Hematopoietic multipotent progenitor cell treated with erythropoietin and hydrocortisone succinate and interleukin-3 and kit ligand, for 6 days (in vitro differentiated cells): ENCODE measurements around the gene UBLCP1.
A peak's percentile ranks its signal among the peaks of the same experiment; 100 is the strongest.

ENCODE experiments used
- DNase-seq: peaks from one replicate; pipeline ENCODE4 v3.0.0-alpha.2; 2015

UBLCP1 gene

DNA sequence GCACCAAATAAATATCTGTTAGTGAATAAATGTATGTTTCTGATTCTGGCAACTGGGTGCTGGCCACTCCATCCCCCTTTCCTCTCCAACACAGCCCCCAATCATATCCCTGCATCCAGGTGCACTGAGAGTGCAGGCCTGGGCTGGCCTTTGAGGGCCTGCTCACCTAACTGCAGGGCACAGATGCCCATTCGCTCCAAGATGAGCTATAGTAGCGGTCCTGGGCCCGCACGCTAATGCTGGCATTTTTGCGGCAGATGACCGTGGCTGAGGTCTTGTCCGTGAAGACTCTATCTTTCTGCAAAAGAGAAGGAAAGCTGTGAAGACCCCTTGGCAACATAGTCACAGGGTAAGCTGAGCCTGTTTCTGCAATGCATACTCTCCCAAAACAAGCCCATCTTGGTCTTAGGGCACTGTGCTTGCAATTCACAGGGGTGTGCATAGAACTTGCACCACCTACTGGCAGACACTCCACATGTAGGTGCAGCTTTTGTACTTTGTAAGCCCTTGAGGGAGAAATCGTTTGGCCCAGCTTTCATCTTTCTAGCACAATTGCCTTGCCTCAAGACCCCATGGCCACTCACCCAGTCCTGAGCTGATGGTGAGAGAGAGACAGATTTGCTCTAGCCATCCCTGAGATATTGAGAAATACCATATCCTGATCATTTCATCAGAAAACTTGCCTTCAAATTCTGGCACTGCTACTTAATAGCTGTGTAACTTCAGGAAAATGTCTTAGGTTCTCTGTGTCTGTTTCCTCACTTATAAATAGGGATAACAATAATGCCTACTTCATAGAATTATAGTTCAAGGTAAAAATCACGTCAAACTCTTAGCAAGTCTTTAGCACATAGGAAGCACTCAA, 53.7 kb downstream of the UBLCP1 start:
- DNase-seq: peak; percentile 72

DNA sequence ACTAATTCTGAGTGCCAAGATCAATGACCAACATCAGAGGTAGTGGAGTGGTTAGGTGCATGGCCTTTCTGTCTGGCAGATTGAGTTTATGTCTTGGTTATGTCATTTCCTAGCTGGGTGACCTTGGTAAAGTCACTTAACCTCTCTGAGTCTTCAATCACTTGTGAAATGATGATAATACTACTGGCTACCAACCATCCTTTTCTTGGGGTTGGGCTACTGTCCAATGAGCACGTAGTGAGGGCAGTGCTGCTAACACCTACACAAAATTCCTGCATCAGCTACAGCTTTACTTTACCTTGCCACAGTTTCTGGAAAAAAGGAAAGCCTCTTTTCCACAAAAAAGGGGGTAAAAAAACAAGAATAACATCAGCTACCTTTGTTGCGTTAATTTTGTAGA, 54.8 kb downstream of the UBLCP1 start:
- no peak for DNase-seq

DNA sequence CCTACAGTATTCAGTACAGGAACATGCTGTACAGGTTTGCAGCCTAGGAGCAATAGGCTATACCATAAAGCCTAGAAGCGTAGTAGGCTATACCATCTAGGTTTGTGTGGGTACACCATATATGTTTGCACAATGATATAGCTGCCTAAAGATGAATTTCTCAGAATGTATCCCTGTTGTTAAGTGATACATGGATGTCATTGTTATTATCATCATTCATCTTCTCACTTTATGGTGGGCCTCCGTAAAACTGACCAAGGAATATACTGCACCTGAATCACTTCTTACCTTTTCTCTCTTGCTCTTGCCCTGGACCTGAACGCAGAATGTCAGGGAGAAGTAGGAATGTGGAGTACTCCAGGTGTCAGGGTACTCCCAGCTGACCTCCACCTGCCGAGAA, 55.4 kb downstream of the UBLCP1 start:
- no peak for DNase-seq

DNA sequence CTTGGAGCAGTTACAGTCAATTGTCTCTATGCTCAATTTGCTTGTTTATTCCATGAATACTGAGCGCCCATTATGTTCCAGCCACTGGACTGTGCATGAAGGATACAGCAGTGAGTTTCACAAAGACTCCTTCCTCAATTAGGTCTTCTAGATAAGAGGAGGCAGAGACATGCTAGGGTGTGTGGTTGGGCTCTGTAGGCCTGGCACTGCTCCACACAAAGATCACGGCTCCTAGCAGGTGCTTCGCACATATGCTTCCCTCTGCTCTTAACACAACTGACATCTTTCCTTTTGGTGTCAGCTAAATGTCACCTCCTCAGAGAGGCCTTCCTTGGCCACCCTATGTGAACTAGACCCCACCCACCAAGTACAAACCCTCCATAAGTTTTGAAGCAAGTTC, 56.3 kb downstream of the UBLCP1 start:
- peak; percentile 32 for DNase-seq

DNA sequence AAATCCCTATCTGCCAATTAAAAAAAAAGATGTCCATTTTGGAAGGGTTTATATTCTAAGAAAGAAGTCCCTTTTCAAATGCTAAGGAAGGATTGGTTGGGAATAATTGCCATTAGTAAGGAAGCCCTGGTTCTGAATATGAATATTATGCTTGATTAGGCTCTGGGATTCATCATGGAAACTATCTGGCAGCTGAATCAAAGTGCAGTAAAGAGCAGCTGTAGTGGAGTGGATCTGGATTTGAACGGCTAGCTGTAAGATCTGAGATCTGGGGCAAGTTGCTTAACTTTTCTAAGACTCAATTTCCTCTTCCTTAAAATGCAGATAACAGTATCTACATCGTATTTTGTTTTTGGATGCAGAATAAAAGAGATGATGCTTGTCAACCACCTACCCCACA, 56.7 kb downstream of the UBLCP1 start:
- no peak for DNase-seq

DNA sequence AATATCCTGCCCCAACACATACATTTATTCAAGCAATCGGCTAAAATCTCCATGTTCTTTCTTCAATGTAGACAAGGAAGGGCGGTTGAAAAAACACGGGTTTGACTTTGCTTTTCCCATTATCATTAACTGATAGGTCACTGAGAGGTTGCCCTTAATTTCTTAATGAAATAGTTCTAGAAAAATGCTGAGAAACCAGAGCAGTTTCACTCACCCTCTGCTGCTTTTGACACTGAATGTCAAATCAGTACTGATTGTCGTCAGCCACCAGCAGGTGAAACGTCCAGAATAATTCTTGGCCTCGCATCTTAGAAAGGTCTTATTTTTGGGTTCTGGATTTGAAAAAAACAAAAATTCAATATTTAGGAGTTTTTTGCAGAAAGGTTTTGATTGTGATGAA, 59.1 kb downstream of the UBLCP1 start:
- no peak for DNase-seq

DNA sequence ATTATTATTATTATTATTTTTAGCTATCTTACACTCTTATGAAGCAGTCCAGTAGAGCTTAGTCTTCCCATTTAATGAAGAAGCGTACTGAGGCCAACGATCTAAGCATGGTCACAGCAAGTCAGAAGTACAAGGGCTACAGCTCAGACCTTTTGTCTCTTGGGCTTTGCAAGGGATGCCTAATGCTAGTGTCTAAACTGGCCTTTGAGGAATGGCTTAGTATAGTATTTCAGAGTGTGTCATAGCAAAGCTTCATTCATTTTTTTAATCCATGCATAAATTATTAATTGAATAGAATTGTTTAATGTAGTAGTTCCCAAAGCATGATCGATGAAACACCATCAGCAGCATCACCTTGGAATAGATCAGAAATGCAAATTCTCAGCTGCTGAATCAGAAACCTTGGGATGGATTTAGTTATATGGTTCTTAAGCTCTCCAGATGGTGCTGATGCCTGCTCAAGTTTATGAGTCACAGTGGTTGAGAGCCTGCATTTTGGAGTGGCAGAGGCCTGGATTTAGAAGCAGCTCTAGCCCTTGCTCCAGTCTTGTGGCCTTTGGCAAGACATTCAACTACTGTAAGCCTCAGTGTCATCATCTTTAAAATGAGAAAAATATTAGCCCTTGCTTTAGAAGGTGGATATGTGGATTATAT, 61.1 kb downstream of the UBLCP1 start:
- no peak for DNase-seq

DNA sequence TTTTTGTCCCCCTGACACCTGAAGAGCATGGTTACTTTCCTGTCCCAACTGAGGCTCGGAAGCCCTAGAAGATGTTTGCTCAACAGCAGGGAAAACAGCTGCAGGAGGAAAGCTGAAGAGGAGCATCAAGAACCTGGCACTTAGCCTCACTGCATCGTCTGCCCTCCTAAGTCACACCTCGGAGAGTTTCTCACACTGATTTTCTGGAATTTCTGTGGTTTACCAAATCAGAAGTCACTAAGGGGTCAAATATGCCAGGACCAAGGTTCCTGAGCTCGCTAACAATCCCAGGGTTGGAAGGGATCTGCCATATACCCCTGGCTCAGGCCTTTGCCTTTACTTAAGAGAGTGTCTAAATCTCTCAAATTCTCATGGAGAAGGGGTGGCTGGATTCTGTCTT, 61.9 kb downstream of the UBLCP1 start:
- DNase-seq: no peak

DNA sequence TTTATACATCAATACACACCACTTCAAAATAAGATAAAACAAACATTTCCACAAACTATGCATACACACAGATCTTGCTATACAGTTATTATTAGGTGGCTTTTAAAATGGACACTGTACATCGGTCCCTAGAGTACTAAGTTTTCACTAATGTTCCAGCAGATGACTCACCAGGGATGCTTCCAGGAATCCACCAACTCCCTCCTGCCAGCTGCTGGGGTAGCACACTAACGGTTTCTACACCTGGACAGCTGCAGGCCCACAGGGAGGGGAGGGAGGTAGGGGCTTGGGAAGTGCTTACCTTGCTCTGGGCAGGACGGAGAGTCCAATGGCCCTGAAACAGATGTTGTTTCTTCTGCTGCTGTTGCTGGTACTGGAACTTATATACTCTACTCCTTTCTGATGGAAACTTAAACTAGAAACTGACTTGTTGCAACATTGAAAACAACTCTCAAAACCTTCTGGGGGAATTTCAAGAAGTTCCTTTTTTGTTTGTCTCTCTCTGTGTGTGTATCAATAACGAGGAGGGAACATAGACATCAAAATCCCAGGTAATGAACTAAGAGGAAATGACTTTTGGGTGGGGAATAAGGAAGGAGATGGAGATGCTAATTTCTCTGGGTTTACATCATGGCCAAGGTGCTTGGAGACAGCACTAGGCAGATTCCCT, 67.2 kb downstream of the UBLCP1 start, which contains the start of gene IL12B:
Gene IL12B, minus strand, starts transcription at position 357 of the 670 bp plus-strand sequence. CDS start 3,705 bp downstream, outside the sequence.
- DNase-seq: no peak

DNA sequence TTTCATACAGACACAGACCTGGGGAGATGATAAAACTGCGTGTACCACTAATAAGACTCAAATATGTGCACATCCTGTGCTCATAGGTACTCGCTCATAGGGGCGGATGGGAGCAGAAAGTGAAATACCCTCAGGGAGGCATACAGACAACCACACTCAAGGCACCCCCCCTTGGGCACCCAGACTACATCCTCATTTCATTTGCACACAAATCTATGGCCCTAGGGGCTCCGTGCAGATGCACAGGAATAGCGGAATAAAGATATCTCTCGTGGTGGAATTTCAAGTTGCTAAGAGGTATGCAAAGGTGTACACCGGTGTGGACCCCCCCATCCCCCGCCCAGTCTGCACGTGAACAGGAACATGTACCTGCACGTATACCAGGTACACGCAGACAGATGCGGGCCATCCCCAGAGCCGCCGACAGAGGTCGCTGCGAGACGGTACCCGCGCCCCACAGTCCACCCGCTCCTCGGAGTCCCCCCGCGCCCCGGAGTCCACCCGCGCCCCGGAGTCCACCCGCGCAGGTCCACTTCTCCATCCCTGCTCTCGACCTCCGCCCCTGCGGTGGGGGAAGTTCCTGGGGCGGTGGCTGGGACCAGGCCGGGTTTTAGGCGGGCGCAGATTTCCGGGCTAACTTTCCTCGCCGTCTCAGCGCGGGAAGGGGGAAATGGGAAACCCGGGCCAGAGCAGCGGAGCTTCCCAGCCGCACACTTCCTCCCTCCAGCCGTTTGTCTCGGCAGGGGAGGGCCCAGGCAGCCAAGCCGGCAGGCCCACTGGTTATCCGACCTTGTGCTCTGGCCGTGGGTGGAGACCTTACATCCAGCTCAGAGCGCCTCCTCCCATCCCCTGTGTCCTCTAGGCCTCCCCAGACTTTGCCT, 68.2 kb downstream of the UBLCP1 start:
- DNase-seq: peak; percentile 57

DNA sequence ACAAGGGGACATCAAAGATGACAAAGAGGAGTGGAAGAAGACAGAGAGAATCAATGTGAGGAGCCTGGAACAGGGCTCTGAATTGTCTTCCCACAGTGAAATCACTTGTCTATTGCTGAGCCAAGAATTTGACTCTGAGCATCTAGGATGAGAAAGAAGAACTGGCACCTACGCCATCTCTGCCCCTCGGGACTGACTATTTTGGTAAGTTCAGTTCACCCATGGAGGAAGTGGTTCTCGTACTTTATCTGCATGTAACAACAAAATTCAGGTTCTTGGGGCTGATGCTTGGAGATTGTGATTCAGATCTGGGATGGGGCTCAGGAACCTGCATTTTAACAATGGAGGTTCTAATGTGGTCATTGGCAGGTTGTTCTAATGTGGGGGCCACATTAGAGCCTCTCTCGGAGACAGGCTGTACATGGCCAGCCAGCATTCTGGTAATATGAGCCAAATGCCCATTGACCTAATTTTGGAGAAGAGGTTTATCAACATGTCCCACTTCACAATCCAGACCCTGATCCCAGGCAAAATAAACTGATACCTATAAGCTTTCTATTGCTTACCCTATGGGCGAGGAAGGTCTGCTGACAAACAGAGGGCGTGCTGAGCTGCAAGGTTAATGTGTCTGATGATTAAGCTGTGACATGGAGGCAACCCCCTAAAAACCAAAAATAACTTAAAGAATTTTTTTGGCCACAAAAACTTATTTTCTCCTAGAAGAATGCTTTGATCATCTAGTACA, 69.9 kb downstream of the UBLCP1 start:
- DNase-seq: no peak

DNA sequence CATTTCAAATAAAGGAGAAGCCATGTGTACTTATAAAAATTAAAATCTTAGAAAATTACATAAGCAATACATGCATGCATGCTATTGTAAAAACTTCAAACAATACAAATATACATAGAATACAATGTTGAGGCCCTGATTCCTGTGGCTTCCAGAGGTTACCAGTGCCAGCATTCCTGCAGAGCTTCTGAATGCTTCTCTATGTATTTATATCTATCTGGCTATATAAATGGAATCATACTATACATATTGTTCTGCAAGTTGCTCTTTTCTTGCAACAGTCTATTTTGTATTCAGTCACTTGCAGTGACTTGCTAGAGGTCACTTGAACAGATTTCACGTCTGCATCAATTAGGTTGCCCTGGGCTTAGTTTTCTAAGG, 70.4 kb downstream of the UBLCP1 start:
- DNase-seq: no peak
